Endodermal cell (in vitro differentiated cells): Measurements from ENCODE around the gene CCDC191. TPM values are rescaled to one million over a fixed set of nuclear protein-coding genes. Genes with fewer than 3 reads are reported as not detected.

Experiments
- DNase-seq: peaks from one replicate; pipeline ENCODE4 v3.0.0-alpha.2; 2017
- H3K27ac ChIP-seq: 2 replicates; pipeline ENCODE4 v1.5.1; 2013; ENCODE audit warnings: mild to moderate bottlenecking, low read depth, low read length, moderate library complexity
- H3K27me3 ChIP-seq: 2 replicates; pipeline ENCODE4 v1.6.1; 2013; ENCODE audit warnings: mild to moderate bottlenecking, low read length, moderate library complexity; ENCODE audit not compliant: insufficient read depth, control insufficient read depth, poor library complexity, severe bottlenecking
- H3K36me3 ChIP-seq: 2 replicates; pipeline ENCODE4 v1.7.0; 2013; ENCODE audit warnings: mild to moderate bottlenecking, low read length, moderate library complexity; ENCODE audit not compliant: control insufficient read depth, insufficient read depth
- H3K4me1 ChIP-seq: one replicate; pipeline ENCODE4 v1.7.0; 2013; ENCODE audit warnings: low read length; ENCODE audit not compliant: control insufficient read depth, insufficient read depth
- H3K4me3 ChIP-seq: 2 replicates; pipeline ENCODE4 v1.5.1; 2013; ENCODE audit warnings: mild to moderate bottlenecking, low read length, moderate library complexity
- H3K9ac ChIP-seq: 2 replicates; pipeline ENCODE4 v1.6.1; 2013; ENCODE audit warnings: mild to moderate bottlenecking, low read length, moderate library complexity; ENCODE audit not compliant: poor library complexity, severe bottlenecking; ENCODE audit errors: extremely low read depth
- H3K9me3 ChIP-seq: 2 replicates; pipeline ENCODE4 v1.6.1; 2013; ENCODE audit warnings: mild to moderate bottlenecking, low read length, moderate library complexity; ENCODE audit not compliant: control insufficient read depth
- H3K27ac Mint-ChIP-seq: 2 replicates; pipeline ENCODE4 v1.8.0; 2020; ENCODE audit warnings: mixed read lengths
- H3K27me3 Mint-ChIP-seq: 2 replicates; pipeline ENCODE4 v1.8.0; 2021; ENCODE audit warnings: mild to moderate bottlenecking, mixed read lengths; ENCODE audit not compliant: insufficient read depth
- H3K36me3 Mint-ChIP-seq: 2 replicates; pipeline ENCODE4 v1.8.0; 2020; ENCODE audit warnings: low read depth, mixed read lengths
- H3K4me1 Mint-ChIP-seq: 2 replicates; pipeline ENCODE4 v1.8.0; 2020; ENCODE audit warnings: mixed read lengths
- H3K4me3 Mint-ChIP-seq: 2 replicates; pipeline ENCODE4 v1.8.0; 2020; ENCODE audit warnings: mild to moderate bottlenecking, moderate library complexity, mixed read lengths
- H3K9me3 Mint-ChIP-seq: 2 replicates; pipeline ENCODE4 v1.8.0; 2020; ENCODE audit warnings: mild to moderate bottlenecking, mixed read lengths
- WGBS, 2 experiments: methylation state at CpG; one replicate each; pipeline versions ENCODE4 v1.1.5 to v1.1.7; 2013; ENCODE audit warnings: missing lambda C conversion rate in 2 of 2, mixed read lengths in 1 of 2; ENCODE audit not compliant: insufficient coverage in 1 of 2, insufficient read length in 1 of 2; 5-methylcytosine and 5-hydroxymethylcytosine counted together
- total RNA-seq, 2 donors: library from RNA; stranded (reverse); fragmentation: NEBNext Ultra II Directional in 1 of 2; extraction: Animal tissue kit (Norgen Biotek cat#: 25700) in 1 of 2; gene quantifications; 2 replicates in 1 of 2; 3 replicates in 1 of 2; pipeline ENCODE4 v1.2.1, GENCODE V29; 2021
- TF ChIP-seq, protein P1 (sequence below): fragments of 200-600 bp; sonication (generic); conservative IDR thresholded peaks from 2 replicates; pipeline ENCODE4 v1.5.0; 2021; ENCODE audit warnings: antibody characterized with exemption, mild to moderate bottlenecking

Gene CCDC191
- total RNA-seq, 2 donors from 2014 or later = 4.4 to 6.1 TPM

DNA sequence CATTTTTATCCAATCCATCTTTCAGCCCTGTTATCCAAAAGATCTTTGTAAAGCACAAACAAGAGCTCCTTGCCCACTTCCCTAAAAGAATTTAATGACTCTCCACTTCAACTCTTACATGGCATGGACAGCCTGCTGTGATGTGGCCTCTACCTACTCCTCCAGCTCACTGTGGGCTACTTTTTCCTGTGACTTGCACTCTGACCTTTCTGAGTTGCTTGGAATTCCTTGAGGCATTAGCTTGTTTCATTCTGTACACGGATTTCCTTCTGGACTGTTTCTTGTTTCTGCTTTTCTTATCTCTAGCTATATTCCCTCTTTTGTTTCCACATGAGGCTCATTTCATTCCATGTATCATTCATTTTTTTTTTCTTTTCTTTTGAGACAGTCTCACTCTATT lies 15.5 kb upstream of the CCDC191 start:
- Histone ChIP-seq H3K4me3 (no peak overlapping the region), H3K27ac (no peak overlapping the region), H3K9ac (no peak overlapping the region), H3K27me3 (no peaks in the 10 kb centered on the region), H3K9me3 (no peaks in the 10 kb centered on the region), H3K4me1 (no peaks in the 10 kb centered on the region), H3K36me3 (peaks cover 87% of the 10 kb centered on the region)
- whole genome bisulfite sequencing, 2 experiments = 56 to 77% methylated on average over 1 of the region's 1 CpG
- H3K27ac Mint-ChIP-seq = no peak overlapping the region
- no peaks in the 10 kb centered on the region for H3K9me3 Mint-ChIP-seq
- no peak for DNase-seq
- TF ChIP-seq, protein P1, sequence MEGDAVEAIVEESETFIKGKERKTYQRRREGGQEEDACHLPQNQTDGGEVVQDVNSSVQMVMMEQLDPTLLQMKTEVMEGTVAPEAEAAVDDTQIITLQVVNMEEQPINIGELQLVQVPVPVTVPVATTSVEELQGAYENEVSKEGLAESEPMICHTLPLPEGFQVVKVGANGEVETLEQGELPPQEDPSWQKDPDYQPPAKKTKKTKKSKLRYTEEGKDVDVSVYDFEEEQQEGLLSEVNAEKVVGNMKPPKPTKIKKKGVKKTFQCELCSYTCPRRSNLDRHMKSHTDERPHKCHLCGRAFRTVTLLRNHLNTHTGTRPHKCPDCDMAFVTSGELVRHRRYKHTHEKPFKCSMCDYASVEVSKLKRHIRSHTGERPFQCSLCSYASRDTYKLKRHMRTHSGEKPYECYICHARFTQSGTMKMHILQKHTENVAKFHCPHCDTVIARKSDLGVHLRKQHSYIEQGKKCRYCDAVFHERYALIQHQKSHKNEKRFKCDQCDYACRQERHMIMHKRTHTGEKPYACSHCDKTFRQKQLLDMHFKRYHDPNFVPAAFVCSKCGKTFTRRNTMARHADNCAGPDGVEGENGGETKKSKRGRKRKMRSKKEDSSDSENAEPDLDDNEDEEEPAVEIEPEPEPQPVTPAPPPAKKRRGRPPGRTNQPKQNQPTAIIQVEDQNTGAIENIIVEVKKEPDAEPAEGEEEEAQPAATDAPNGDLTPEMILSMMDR = no peak
- H3K27me3 Mint-ChIP-seq = no peaks in the 10 kb centered on the region
- H3K4me3 Mint-ChIP-seq = no peak overlapping the region
- H3K4me1 Mint-ChIP-seq = no peaks in the 10 kb centered on the region
- H3K36me3 Mint-ChIP-seq = peaks cover 81% of the 10 kb centered on the region

DNA sequence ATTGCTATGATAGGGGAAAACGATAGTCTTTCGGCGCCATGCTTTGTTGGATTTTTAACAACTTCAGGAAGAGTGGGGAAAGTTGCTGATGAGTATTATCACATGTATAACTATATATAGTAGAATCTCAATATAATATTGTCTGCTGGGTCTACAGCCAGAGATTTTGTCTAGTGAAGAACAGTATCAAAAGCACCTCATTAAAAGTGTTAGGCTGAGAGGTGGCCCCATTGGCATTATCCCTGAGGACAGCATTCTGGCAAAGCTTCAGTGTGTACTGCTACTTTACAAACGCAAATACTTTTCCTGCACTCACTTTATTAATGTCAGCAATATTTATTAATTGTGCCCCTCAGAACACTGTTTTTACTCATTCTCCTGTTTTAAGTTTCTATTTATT lies 12.0 kb upstream of the CCDC191 start:
- no peak overlapping the region for H3K9ac ChIP-seq
- TF ChIP-seq, protein P1 = no peak
- peaks cover 76% of the 10 kb centered on the region for H3K36me3 ChIP-seq
- H3K27me3 ChIP-seq = no peaks in the 10 kb centered on the region
- no peak overlapping the region for H3K27ac ChIP-seq
- peaks cover 57% of the 10 kb centered on the region for H3K36me3 Mint-ChIP-seq
- H3K9me3 Mint-ChIP-seq = no peaks in the 10 kb centered on the region
- no peak overlapping the region for H3K4me3 Mint-ChIP-seq
- H3K9me3 ChIP-seq = no peaks in the 10 kb centered on the region
- H3K27ac Mint-ChIP-seq = no peak overlapping the region
- no peaks in the 10 kb centered on the region for H3K4me1 ChIP-seq
- no peak overlapping the region for H3K4me3 ChIP-seq
- 94 to 100% methylated on average over 1 to 4 of the region's 4 CpGs for WGBS, 2 experiments
- DNase-seq = no peak
- H3K4me1 Mint-ChIP-seq = no peaks in the 10 kb centered on the region
- no peaks in the 10 kb centered on the region for H3K27me3 Mint-ChIP-seq

GRCh38 chr3:114067804-114068203 lies 11.5 kb upstream of the CCDC191 start:
- Mint-ChIP-seq H3K36me3 (peaks cover 53% of the 10 kb centered on the region), H3K4me3 (no peak overlapping the region)
- no peak overlapping the region for H3K4me3 ChIP-seq

More at GRCh38 chr3:114067804-114068203, 11.5 kb upstream of the CCDC191 start:
- no peaks in the 10 kb centered on the region for H3K27me3 ChIP-seq
- TF ChIP-seq, protein P1 = no peak
- H3K9ac ChIP-seq = no peak overlapping the region
- no peaks in the 10 kb centered on the region for H3K9me3 Mint-ChIP-seq
- no peak overlapping the region for H3K27ac Mint-ChIP-seq
- no peaks in the 10 kb centered on the region for H3K9me3 ChIP-seq
- WGBS, 2 experiments = 86 to 95% methylated on average over 4 of the region's 4 CpGs
- no peaks in the 10 kb centered on the region for H3K27me3 Mint-ChIP-seq
- no peaks in the 10 kb centered on the region for H3K4me1 ChIP-seq
- no peaks in the 10 kb centered on the region for H3K4me1 Mint-ChIP-seq
- no peak overlapping the region for H3K27ac ChIP-seq
- H3K36me3 ChIP-seq = peaks cover 71% of the 10 kb centered on the region
- no peak for DNase-seq
